Measurements from ENCODE around the gene SP5.
"Not testable (repeated sequence)": the region's sequence is repeated elsewhere in the genome, so short reads cannot be mapped to it uniquely, and the experiment has no call there.

The SP5 gene

GRCh38 chr2:170715062-170715931, at the start of gene SP5:
SP5 (plus strand) TSS chr2:170715337; CDS start chr2:170715513, 176 bp downstream.
- Histone ChIP-seq H2AFZ (ENCODE audit: low read length, unreplicated experiment) (peak within 1 kb of the TSS; percentile 66), H3K36me3 (ENCODE audit: insufficient read depth, low read length) (no peaks in the 10 kb centered on the region)

GRCh38 chr2:170665743-170666142, 49.4 kb upstream of the SP5 start:
- H3K27ac ChIP-seq (ENCODE audit: low read depth, low read length): no peak overlapping the region
- H3K4me3 ChIP-seq (ENCODE audit: low read depth, low read length): no peak overlapping the region
- H3K36me3 ChIP-seq (ENCODE audit: insufficient read depth, low read length): no peaks in the 10 kb centered on the region
- H3K4me1 ChIP-seq (ENCODE audit: control insufficient read depth, insufficient read depth, low read length, unreplicated experiment): no peaks in the 10 kb centered on the region
- peaks cover 8% of the 10 kb centered on the region for H3K27me3 ChIP-seq (ENCODE audit: insufficient read depth, low read length)
- no peak overlapping the region for H2AFZ ChIP-seq (ENCODE audit: low read length, unreplicated experiment)
- H3K79me2 ChIP-seq (ENCODE audit: control insufficient read depth, insufficient read depth, low read length, unreplicated experiment): no peaks in the 10 kb centered on the region

More at GRCh38 chr2:170715062-170715931, at the start of gene SP5:
- no peaks in the 10 kb centered on the region for H3K79me2 ChIP-seq (ENCODE audit: control insufficient read depth, insufficient read depth, low read length, unreplicated experiment)
- peak within 1 kb of the TSS; percentile 78 for H3K4me3 ChIP-seq (ENCODE audit: low read depth, low read length)
- no peaks in the 10 kb centered on the region for H3K4me1 ChIP-seq (ENCODE audit: control insufficient read depth, insufficient read depth, low read length, unreplicated experiment)
- peaks cover 97% of the 10 kb centered on the region for H3K27me3 ChIP-seq (ENCODE audit: insufficient read depth, low read length)
- no peak within 1 kb of the TSS for H3K27ac ChIP-seq (ENCODE audit: low read depth, low read length)

GRCh38 chr2:170669909-170670308, 45.2 kb upstream of the SP5 start:
- Histone ChIP-seq H3K27me3 (ENCODE audit: insufficient read depth, low read length) (peaks cover 24% of the 10 kb centered on the region), H3K36me3 (ENCODE audit: insufficient read depth, low read length) (no peaks in the 10 kb centered on the region), H3K4me3 (ENCODE audit: low read depth, low read length) (no peak overlapping the region), H3K4me1 (ENCODE audit: control insufficient read depth, insufficient read depth, low read length, unreplicated experiment) (no peaks in the 10 kb centered on the region), H2AFZ (ENCODE audit: low read length, unreplicated experiment) (no peak overlapping the region), H3K27ac (ENCODE audit: low read depth, low read length) (no peak overlapping the region), H3K79me2 (ENCODE audit: control insufficient read depth, insufficient read depth, low read length, unreplicated experiment) (no peaks in the 10 kb centered on the region)

GRCh38 chr2:170670651-170671050, 44.5 kb upstream of the SP5 start:
- no peaks in the 10 kb centered on the region for H3K79me2 ChIP-seq (ENCODE audit: control insufficient read depth, insufficient read depth, low read length, unreplicated experiment)
- H3K36me3 ChIP-seq (ENCODE audit: insufficient read depth, low read length): no peaks in the 10 kb centered on the region
- peaks cover 30% of the 10 kb centered on the region for H3K27me3 ChIP-seq (ENCODE audit: insufficient read depth, low read length)
- no peak overlapping the region for H2AFZ ChIP-seq (ENCODE audit: low read length, unreplicated experiment)
- H3K4me3 ChIP-seq (ENCODE audit: low read depth, low read length): no peak overlapping the region
- no peaks in the 10 kb centered on the region for H3K4me1 ChIP-seq (ENCODE audit: control insufficient read depth, insufficient read depth, low read length, unreplicated experiment)
- no peak overlapping the region for H3K27ac ChIP-seq (ENCODE audit: low read depth, low read length)

GRCh38 chr2:170671079-170671478, 44.1 kb upstream of the SP5 start:
- Histone ChIP-seq H3K4me3 (ENCODE audit: low read depth, low read length) (no peak overlapping the region), H2AFZ (ENCODE audit: low read length, unreplicated experiment) (no peak overlapping the region), H3K27me3 (ENCODE audit: insufficient read depth, low read length) (peaks cover 30% of the 10 kb centered on the region), H3K79me2 (ENCODE audit: control insufficient read depth, insufficient read depth, low read length, unreplicated experiment) (no peaks in the 10 kb centered on the region), H3K27ac (ENCODE audit: low read depth, low read length) (no peak overlapping the region), H3K36me3 (ENCODE audit: insufficient read depth, low read length) (no peaks in the 10 kb centered on the region), H3K4me1 (ENCODE audit: control insufficient read depth, insufficient read depth, low read length, unreplicated experiment) (no peaks in the 10 kb centered on the region)

GRCh38 chr2:170674282-170674681, 40.9 kb upstream of the SP5 start:
- not testable (repeated sequence) for H3K27ac ChIP-seq (ENCODE audit: low read depth, low read length); H2AFZ ChIP-seq (ENCODE audit: low read length, unreplicated experiment); H3K4me1 ChIP-seq (ENCODE audit: control insufficient read depth, insufficient read depth, low read length, unreplicated experiment); H3K4me3 ChIP-seq (ENCODE audit: low read depth, low read length); H3K36me3 ChIP-seq (ENCODE audit: insufficient read depth, low read length); H3K79me2 ChIP-seq (ENCODE audit: control insufficient read depth, insufficient read depth, low read length, unreplicated experiment)
- peaks cover 22% of the 10 kb centered on the region for H3K27me3 ChIP-seq (ENCODE audit: insufficient read depth, low read length)

GRCh38 chr2:170675701-170676100, 39.4 kb upstream of the SP5 start:
- Histone ChIP-seq H3K27me3 (ENCODE audit: insufficient read depth, low read length) (peaks cover 26% of the 10 kb centered on the region), H3K27ac (ENCODE audit: low read depth, low read length) (no peak overlapping the region), H3K4me3 (ENCODE audit: low read depth, low read length) (no peak overlapping the region), H2AFZ (ENCODE audit: low read length, unreplicated experiment) (no peak overlapping the region), H3K36me3 (ENCODE audit: insufficient read depth, low read length) (no peaks in the 10 kb centered on the region), H3K79me2 (ENCODE audit: control insufficient read depth, insufficient read depth, low read length, unreplicated experiment) (no peaks in the 10 kb centered on the region), H3K4me1 (ENCODE audit: control insufficient read depth, insufficient read depth, low read length, unreplicated experiment) (no peaks in the 10 kb centered on the region)

GRCh38 chr2:170679607-170680079, 35.5 kb upstream of the SP5 start:
- H3K36me3 ChIP-seq (ENCODE audit: insufficient read depth, low read length): no peaks in the 10 kb centered on the region
- no peak overlapping the region for H3K27ac ChIP-seq (ENCODE audit: low read depth, low read length)
- no peak overlapping the region for H2AFZ ChIP-seq (ENCODE audit: low read length, unreplicated experiment)

GRCh38 chr2:170680172-170680941, 34.8 kb upstream of the SP5 start:
- Histone ChIP-seq H3K27me3 (ENCODE audit: insufficient read depth, low read length) (peaks cover 5% of the 10 kb centered on the region), H2AFZ (ENCODE audit: low read length, unreplicated experiment) (no peak overlapping the region), H3K4me1 (ENCODE audit: control insufficient read depth, insufficient read depth, low read length, unreplicated experiment) (no peaks in the 10 kb centered on the region), H3K4me3 (ENCODE audit: low read depth, low read length) (no peak overlapping the region), H3K27ac (ENCODE audit: low read depth, low read length) (no peak overlapping the region), H3K79me2 (ENCODE audit: control insufficient read depth, insufficient read depth, low read length, unreplicated experiment) (no peaks in the 10 kb centered on the region), H3K36me3 (ENCODE audit: insufficient read depth, low read length) (no peaks in the 10 kb centered on the region)

More at GRCh38 chr2:170679607-170680079, 35.5 kb upstream of the SP5 start:
- no peaks in the 10 kb centered on the region for H3K79me2 ChIP-seq (ENCODE audit: control insufficient read depth, insufficient read depth, low read length, unreplicated experiment)
- H3K4me3 ChIP-seq (ENCODE audit: low read depth, low read length): no peak overlapping the region
- peaks cover 11% of the 10 kb centered on the region for H3K27me3 ChIP-seq (ENCODE audit: insufficient read depth, low read length)
- no peaks in the 10 kb centered on the region for H3K4me1 ChIP-seq (ENCODE audit: control insufficient read depth, insufficient read depth, low read length, unreplicated experiment)

GRCh38 chr2:170681311-170681710, 33.8 kb upstream of the SP5 start:
- Histone ChIP-seq H3K27ac (ENCODE audit: low read depth, low read length) (no peak overlapping the region), H2AFZ (ENCODE audit: low read length, unreplicated experiment) (no peak overlapping the region), H3K36me3 (ENCODE audit: insufficient read depth, low read length) (no peaks in the 10 kb centered on the region), H3K4me1 (ENCODE audit: control insufficient read depth, insufficient read depth, low read length, unreplicated experiment) (no peaks in the 10 kb centered on the region), H3K27me3 (ENCODE audit: insufficient read depth, low read length) (peaks cover 10% of the 10 kb centered on the region), H3K4me3 (ENCODE audit: low read depth, low read length) (no peak overlapping the region), H3K79me2 (ENCODE audit: control insufficient read depth, insufficient read depth, low read length, unreplicated experiment) (no peaks in the 10 kb centered on the region)
